NB4 (cell line): Measurements from ENCODE around the gene LMBR1.
"Not testable (repeated sequence)": the region's sequence is repeated elsewhere in the genome, so short reads cannot be mapped to it uniquely, and the experiment has no call there.

Experiments used
- DNase-seq: peaks from one replicate; pipeline ENCODE4 v3.0.0; 2010; ENCODE audit warnings: low read depth
- H3K4me3 ChIP-seq: one replicate; pipeline ENCODE4 v1.5.1; 2011; ENCODE audit warnings: mild to moderate bottlenecking, low read depth, low read length, moderate library complexity
- CTCF ChIP-seq: IDR thresholded peaks from one replicate; pipeline ENCODE4 v1.5.1; 2012; ENCODE audit warnings: low read depth, low read length
- MAX ChIP-seq: IDR thresholded peaks from 2 replicates; pipeline ENCODE4 v1.6.1; 2011; ENCODE audit warnings: low read depth, low read length
- MYC ChIP-seq: IDR thresholded peaks from 2 replicates; pipeline ENCODE4 v1.6.1; 2011; ENCODE audit warnings: low read depth, low read length
- POLR2A ChIP-seq: IDR thresholded peaks from 2 replicates; pipeline ENCODE4 v1.6.1; 2011; ENCODE audit warnings: mild to moderate bottlenecking; ENCODE audit not compliant: insufficient read length; ENCODE audit errors: extremely low read depth

Gene LMBR1

GRCh38 chr7:156816943-156817572, 75.9 kb downstream of the LMBR1 start:
- DNase-seq, result peak; percentile 48
- H3K4me3 ChIP-seq, result no peak overlapping the region
- TF ChIP-seq MYC, result no peak
- peak; percentile 28 for TF ChIP-seq CTCF
- TF ChIP-seq MAX, result no peak
- TF ChIP-seq POLR2A, result no peak

- TF ChIP-seq MAX (no peak), CTCF (no peak), MYC (no peak), POLR2A (no peak)
- no peak for DNase-seq
- no peak overlapping the region for H3K4me3 ChIP-seq
Measured at GRCh38 chr7:156811706-156812105, 81.3 kb downstream of the LMBR1 start.

DNA sequence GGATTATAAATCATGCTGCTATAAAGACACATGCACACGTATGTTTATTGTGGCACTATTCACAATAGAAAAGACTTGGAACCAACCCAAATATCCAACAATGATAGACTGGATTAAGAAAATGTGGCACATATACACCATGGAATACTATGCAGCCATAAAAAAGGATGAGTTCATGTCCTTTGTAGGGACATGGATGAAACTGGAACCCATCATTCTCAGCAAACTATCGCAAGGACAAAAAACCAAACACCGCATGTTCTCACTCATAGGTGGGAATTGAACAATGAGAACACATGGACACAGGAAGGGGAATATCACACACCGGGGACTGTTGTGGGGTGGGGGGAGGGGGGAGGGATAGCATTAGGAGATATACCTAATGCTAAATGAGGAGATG, 89.3 kb downstream of the LMBR1 start:
- not testable (repeated sequence) for DNase-seq, H3K4me3 ChIP-seq

DNA sequence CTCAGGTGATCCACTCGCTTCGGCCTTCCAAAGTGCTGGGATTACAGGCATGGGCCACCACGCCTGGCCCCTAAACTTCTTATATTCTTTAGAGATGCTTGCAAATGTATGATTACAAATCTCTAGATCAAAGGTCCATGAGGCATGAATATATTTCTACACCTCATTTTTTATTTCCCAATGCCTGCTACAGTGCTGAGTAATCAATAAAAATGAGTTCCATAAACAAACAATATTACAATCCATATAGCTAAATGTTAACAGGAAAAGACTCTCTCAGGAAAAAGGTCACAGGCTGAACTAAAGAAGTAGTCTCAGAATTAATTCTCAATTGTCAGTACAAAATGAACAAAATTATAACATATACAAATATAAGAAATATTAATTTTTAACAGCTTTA, 90.8 kb downstream of the LMBR1 start:
- DNase-seq, result no peak
- TF ChIP-seq CTCF (no peak), POLR2A (no peak), MYC (no peak), MAX (no peak)
- no peak overlapping the region for H3K4me3 ChIP-seq

DNA sequence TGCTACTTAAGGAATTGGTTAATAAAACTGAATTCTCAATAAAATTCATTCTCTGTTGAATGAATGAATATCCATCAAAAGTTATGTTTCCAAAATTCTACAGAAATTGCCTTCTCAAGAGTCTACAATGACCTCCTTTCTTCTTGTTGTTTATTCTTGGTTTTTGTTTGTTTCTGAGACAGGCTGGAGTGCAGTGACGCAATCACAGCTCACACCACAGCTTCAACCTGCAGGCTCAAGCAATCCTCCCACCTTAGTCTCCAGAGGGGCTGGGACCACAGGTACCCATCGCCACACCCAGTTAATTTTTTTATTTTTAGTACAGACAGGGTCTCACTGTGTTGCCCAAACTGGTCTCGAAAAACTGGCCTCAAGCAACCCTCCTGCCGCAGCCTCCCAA, 97.6 kb downstream of the LMBR1 start:
- no peak for DNase-seq
- H3K4me3 ChIP-seq, result no peak overlapping the region
- TF ChIP-seq MAX (no peak), MYC (no peak), POLR2A (no peak), CTCF (no peak)

- no peak overlapping the region for H3K4me3 ChIP-seq
- TF ChIP-seq POLR2A (no peak), CTCF (no peak), MYC (no peak), MAX (no peak)
- DNase-seq, result no peak
Measured at GRCh38 chr7:156793334-156793733, 99.6 kb downstream of the LMBR1 start.
